ENCODE measurements around the gene AKNA.
A peak's percentile ranks its signal among the peaks of the same experiment; 100 is the strongest.

The AKNA gene

GRCh38 chr9:114387680-114388356 is at the start of gene AKNA:
Gene AKNA (minus strand): TSS chr9:114387982. CDS start chr9:114381333, 6,649 bp downstream.
- DNase-seq (ENCODE audit: low read depth): peak; percentile 71

- DNase-seq (ENCODE audit: low read depth): no peak
Measured at GRCh38 chr9:114437401-114437893, 49.7 kb upstream of the AKNA start.

- DNase-seq (ENCODE audit: low read depth): no peak
Measured at GRCh38 chr9:114434878-114435311, 47.1 kb upstream of the AKNA start.

- DNase-seq (ENCODE audit: low read depth): no peak
Measured at GRCh38 chr9:114433720-114434255, 46.0 kb upstream of the AKNA start.

GRCh38 chr9:114433086-114433485 is 45.3 kb upstream of the AKNA start:
- DNase-seq (ENCODE audit: low read depth): no peak

GRCh38 chr9:114432323-114433067 is 44.7 kb upstream of the AKNA start:
- no peak for DNase-seq (ENCODE audit: low read depth)

GRCh38 chr9:114431770-114432169 is 44.0 kb upstream of the AKNA start:
- DNase-seq (ENCODE audit: low read depth): no peak

- no peak for DNase-seq (ENCODE audit: low read depth)
Measured at GRCh38 chr9:114431003-114431402, 43.2 kb upstream of the AKNA start.

- no peak for DNase-seq (ENCODE audit: low read depth)
Measured at GRCh38 chr9:114430457-114430856, 42.7 kb upstream of the AKNA start.

- DNase-seq (ENCODE audit: low read depth): no peak
Measured at GRCh38 chr9:114429488-114429887, 41.7 kb upstream of the AKNA start.

- DNase-seq (ENCODE audit: low read depth): no peak
Measured at GRCh38 chr9:114428466-114428865, 40.7 kb upstream of the AKNA start.

GRCh38 chr9:114427644-114428043 is 39.9 kb upstream of the AKNA start:
- no peak for DNase-seq (ENCODE audit: low read depth)

- DNase-seq (ENCODE audit: low read depth): no peak
Measured at GRCh38 chr9:114426046-114426948, 38.5 kb upstream of the AKNA start.

GRCh38 chr9:114425126-114425525 is 37.3 kb upstream of the AKNA start:
- DNase-seq (ENCODE audit: low read depth): no peak

GRCh38 chr9:114424126-114424525 is 36.3 kb upstream of the AKNA start:
- DNase-seq (ENCODE audit: low read depth): no peak

- no peak for DNase-seq (ENCODE audit: low read depth)
Measured at GRCh38 chr9:114423181-114423580, 35.4 kb upstream of the AKNA start.

GRCh38 chr9:114421147-114421546 is 33.4 kb upstream of the AKNA start:
- DNase-seq (ENCODE audit: low read depth): no peak

GRCh38 chr9:114419796-114420195 is 32.0 kb upstream of the AKNA start:
- no peak for DNase-seq (ENCODE audit: low read depth)

- no peak for DNase-seq (ENCODE audit: low read depth)
Measured at GRCh38 chr9:114418053-114418452, 30.3 kb upstream of the AKNA start.

- DNase-seq (ENCODE audit: low read depth): no peak
Measured at GRCh38 chr9:114417511-114417910, 29.7 kb upstream of the AKNA start.

GRCh38 chr9:114416906-114417305 is 29.1 kb upstream of the AKNA start:
- no peak for DNase-seq (ENCODE audit: low read depth)

GRCh38 chr9:114416290-114416689 is 28.5 kb upstream of the AKNA start:
- no peak for DNase-seq (ENCODE audit: low read depth)

Measured in stimulated activated CD8-positive, alpha-beta memory T cell treated with anti-CD3 and anti-CD28 coated beads, Interleukin-12 subunit alpha, Interleukin-12 subunit beta, amount 100 ng/mL, for 1 hour (primary cell).